Type B pancreatic cell (in vitro differentiated cells): ENCODE measurements around the gene SVBP. TPM values are rescaled to one million over a fixed set of nuclear protein-coding genes. Genes with fewer than 3 reads are reported as not detected.
A peak's percentile ranks its signal among the peaks of the same experiment; 100 is the strongest.

Experiments
- DNase-seq: peaks from one replicate; pipeline ENCODE4 v3.0.0; 2021; ENCODE audit warnings: mixed read lengths; ENCODE audit not compliant: unreplicated experiment; ENCODE audit errors: extremely low spot score
- H3K27ac Mint-ChIP-seq: 2 replicates; pipeline ENCODE4 v1.8.0; 2021; ENCODE audit warnings: mild to moderate bottlenecking, mixed read lengths
- H3K27me3 Mint-ChIP-seq: 2 replicates; pipeline ENCODE4 v1.8.0; 2021; ENCODE audit warnings: mixed read lengths
- H3K36me3 Mint-ChIP-seq: 2 replicates; pipeline ENCODE4 v1.8.0; 2021; ENCODE audit warnings: mixed read lengths
- H3K4me1 Mint-ChIP-seq: one replicate; pipeline ENCODE4 v1.8.0; 2021; ENCODE audit warnings: mixed read lengths; ENCODE audit not compliant: unreplicated experiment
- H3K4me3 Mint-ChIP-seq: 2 replicates; pipeline ENCODE4 v1.8.0; 2021; ENCODE audit warnings: mild to moderate bottlenecking, mixed read lengths
- H3K9me3 Mint-ChIP-seq: 2 replicates; pipeline ENCODE4 v1.8.0; 2021; ENCODE audit warnings: mixed read lengths
- CTCF ChIP-seq: fragments of 200-600 bp; sonication (generic); conservative IDR thresholded peaks from 2 replicates; pipeline ENCODE4 v1.5.0; 2021; ENCODE audit warnings: antibody characterized with exemption, mild to moderate bottlenecking
- total RNA-seq: library from RNA; stranded (reverse); gene quantifications from 2 replicates; pipeline ENCODE4 v1.2.1, GENCODE V29; 2021; ENCODE audit warnings: low replicate concordance

The SVBP gene
- total RNA-seq, 1 donor from 2014 or later: 42.9 TPM

DNA sequence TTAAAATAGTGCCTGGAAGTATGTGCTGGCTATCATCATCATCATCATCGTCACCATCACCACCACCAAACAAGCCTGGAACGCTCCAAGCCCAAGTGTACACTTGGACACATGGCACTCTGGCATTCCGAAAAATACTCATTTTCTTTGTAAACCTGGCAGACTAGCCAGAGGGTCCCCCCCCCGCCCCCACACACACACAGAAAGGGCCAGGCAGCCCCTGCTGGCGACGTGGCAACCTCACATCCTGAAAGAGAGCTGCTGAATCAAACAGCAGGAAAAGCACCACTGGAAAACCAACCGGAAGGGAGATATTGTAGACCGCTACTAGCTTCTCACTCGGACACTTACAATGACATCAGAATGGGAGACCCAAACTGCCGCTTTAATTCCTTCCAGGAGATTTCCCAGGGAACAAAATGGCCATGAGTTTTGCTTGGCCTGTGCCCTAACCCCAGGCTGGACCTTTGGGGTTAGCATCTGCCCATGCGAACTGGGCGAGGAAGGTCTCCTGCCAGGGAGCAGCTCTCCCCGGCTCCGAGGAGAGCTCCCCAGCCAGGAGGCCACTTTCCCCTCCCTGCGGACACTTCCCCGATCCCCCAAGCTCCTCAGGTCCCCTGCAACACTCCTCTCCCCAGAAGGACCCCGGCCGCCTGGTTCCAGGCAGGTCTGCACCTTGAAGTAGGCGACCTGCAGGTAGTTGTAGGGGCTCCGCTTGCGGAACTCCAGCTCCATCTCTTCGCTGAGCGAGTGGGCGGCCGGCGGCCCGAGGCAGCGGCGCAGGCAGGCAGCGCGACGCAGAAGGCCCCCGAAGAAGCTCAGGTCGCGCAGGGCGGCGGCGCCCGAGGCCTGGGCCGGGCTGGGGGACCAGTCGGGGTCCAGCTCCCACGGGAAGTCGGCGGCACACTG is 51.1 kb downstream of the SVBP start:
- no peaks in the 10 kb centered on the region for H3K27me3 Mint-ChIP-seq
- peak; percentile 76 for DNase-seq
- no peaks in the 10 kb centered on the region for H3K9me3 Mint-ChIP-seq
- no peaks in the 10 kb centered on the region for H3K36me3 Mint-ChIP-seq
- H3K4me3 Mint-ChIP-seq: no peak overlapping the region
- TF ChIP-seq CTCF: peak; percentile 78
- H3K27ac Mint-ChIP-seq: no peak overlapping the region
- H3K4me1 Mint-ChIP-seq: peaks cover 16% of the 10 kb centered on the region

- H3K4me3 Mint-ChIP-seq: no peak overlapping the region
- H3K9me3 Mint-ChIP-seq: no peaks in the 10 kb centered on the region
- H3K4me1 Mint-ChIP-seq: peaks cover 11% of the 10 kb centered on the region
- no peaks in the 10 kb centered on the region for H3K27me3 Mint-ChIP-seq
- no peak overlapping the region for H3K27ac Mint-ChIP-seq
- H3K36me3 Mint-ChIP-seq: no peaks in the 10 kb centered on the region
- no peak for DNase-seq
- no peak for TF ChIP-seq CTCF
Measured at GRCh38 chr1:42765269-42765668, 51.9 kb downstream of the SVBP start.

DNA sequence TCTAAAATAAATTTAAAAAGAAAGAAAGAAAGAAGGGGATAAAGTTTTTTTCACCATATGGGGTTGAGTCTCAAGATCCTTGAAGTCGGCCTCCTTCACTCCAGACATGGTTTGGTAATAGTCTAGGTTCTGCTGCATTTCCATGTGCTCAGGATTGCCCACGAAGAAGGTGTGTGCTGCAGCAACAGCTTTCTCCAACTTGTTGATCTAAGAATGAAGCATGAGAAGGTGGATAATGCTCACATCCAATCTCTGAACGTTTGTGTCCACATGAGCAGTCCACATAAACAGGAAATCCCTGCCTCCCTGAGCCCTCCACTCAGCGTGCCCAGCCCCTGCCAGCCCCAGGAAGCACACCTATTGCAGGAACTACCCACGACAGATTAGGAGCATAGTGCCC is 54.9 kb downstream of the SVBP start:
- Mint-ChIP-seq H3K4me3 (no peak overlapping the region), H3K9me3 (no peaks in the 10 kb centered on the region), H3K27ac (no peak overlapping the region), H3K36me3 (no peaks in the 10 kb centered on the region), H3K4me1 (peaks cover 3% of the 10 kb centered on the region), H3K27me3 (no peaks in the 10 kb centered on the region)
- DNase-seq: no peak
- no peak for TF ChIP-seq CTCF

- Mint-ChIP-seq H3K27me3 (no peaks in the 10 kb centered on the region), H3K36me3 (peaks cover 4% of the 10 kb centered on the region), H3K4me3 (no peak overlapping the region), H3K9me3 (no peaks in the 10 kb centered on the region), H3K27ac (no peak overlapping the region), H3K4me1 (peaks cover 7% of the 10 kb centered on the region)
- no peak for DNase-seq
- TF ChIP-seq CTCF: no peak
Measured at GRCh38 chr1:42761567-42761966, 55.6 kb downstream of the SVBP start.

DNA sequence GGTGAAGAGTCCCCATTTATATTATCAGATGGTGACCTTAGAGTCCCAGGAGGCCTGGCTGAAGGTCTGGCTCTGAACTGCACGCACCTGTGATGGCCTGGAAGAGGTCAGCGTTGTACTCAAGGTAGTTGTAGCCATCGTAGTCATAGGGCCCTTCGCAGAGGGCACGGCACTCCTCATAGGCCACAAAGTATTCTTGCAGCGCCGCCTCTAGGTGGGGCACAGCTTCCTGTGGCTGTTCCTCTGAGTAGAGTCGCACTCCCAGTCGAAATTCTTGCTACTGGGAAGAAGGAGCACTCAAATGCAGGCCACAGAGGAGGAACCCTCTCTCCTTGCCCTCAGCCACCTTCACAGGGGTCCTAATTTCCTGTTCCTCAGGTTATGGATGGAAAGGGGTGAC is 58.1 kb downstream of the SVBP start:
- Mint-ChIP-seq H3K4me3 (no peak overlapping the region), H3K36me3 (peaks cover 18% of the 10 kb centered on the region), H3K27ac (no peak overlapping the region), H3K27me3 (no peaks in the 10 kb centered on the region), H3K9me3 (no peaks in the 10 kb centered on the region), H3K4me1 (peaks cover 7% of the 10 kb centered on the region)
- DNase-seq: no peak
- no peak for TF ChIP-seq CTCF
